IMR-90 (cell line): ENCODE results near the gene PAQR5. TPM values are rescaled to one million over a fixed set of nuclear protein-coding genes. Genes with fewer than 3 reads are reported as not detected.

ENCODE experiments used
- ATAC-seq: fragments of 200-7000 bp; cut with Tn5 transposase; 2 replicates; pipeline ENCODE4 v1.9.1; 2020; ENCODE audit warnings: low read depth, mild to moderate bottlenecking, moderate library complexity
- BruUV-seq: library from RNA; stranded (reverse); fragments of 400-500 nt; replicated peaks from 2 replicates; lab custom pipeline; 2021; lab: Mats Ljungman, UMichigan
- CTCF ChIA-PET: fragments of 300-600 bp; formaldehyde crosslinking; extraction: SDS; loops from one replicate; lab custom pipeline; 2021; ENCODE audit warnings: antibody characterized with exemption; lab: Yijun Ruan, JAX
- POLR2A ChIA-PET: fragments of 300-600 bp; sonication (Branson Sonifier 250); formaldehyde crosslinking; loops from one replicate; lab custom pipeline; 2022; ENCODE audit warnings: antibody characterized with exemption; ENCODE audit not compliant: unreplicated experiment; lab: Charles Lee
- DNase-seq: peaks from one replicate; pipeline ENCODE4 v3.0.0; 2013
- H2AFZ ChIP-seq: replicated peaks from 2 replicates; pipeline ENCODE3; 2013; ENCODE audit warnings: low read length, mild to moderate bottlenecking; ENCODE audit not compliant: poor library complexity
- H2AK5ac ChIP-seq: 2 replicates; pipeline ENCODE4 v1.6.1; 2013; ENCODE audit warnings: low read depth, low read length, inconsistent platforms
- H2AK9ac ChIP-seq: replicated peaks from 2 replicates; pipeline ENCODE3; 2013; ENCODE audit warnings: mild to moderate bottlenecking, low read depth, low read length, moderate library complexity; ENCODE audit not compliant: poor library complexity
- H2BK120ac ChIP-seq: 2 replicates; pipeline ENCODE4 v1.6.1; 2013; ENCODE audit warnings: low read depth, low read length, inconsistent platforms
- H2BK15ac ChIP-seq: 3 replicates; pipeline ENCODE4 v1.6.1; 2013; ENCODE audit warnings: low read depth, low read length, inconsistent platforms
- H2BK20ac ChIP-seq: 2 replicates; pipeline ENCODE4 v1.6.1; 2013; ENCODE audit warnings: low read depth, mild to moderate bottlenecking, inconsistent platforms, low read length, moderate library complexity
- H2BK5ac ChIP-seq: 2 replicates; pipeline ENCODE4 v1.6.1; 2013; ENCODE audit warnings: mild to moderate bottlenecking, low read depth, low read length, inconsistent platforms; ENCODE audit not compliant: poor library complexity, severe bottlenecking
- H3K14ac ChIP-seq: replicated peaks from 2 replicates; pipeline ENCODE4 v1.6.1; 2013; ENCODE audit warnings: low read depth, low read length, inconsistent platforms
- H3K18ac ChIP-seq: 2 replicates; pipeline ENCODE4 v1.6.1; 2013; ENCODE audit warnings: low read depth, low read length, control low read depth
- H3K23ac ChIP-seq: 2 replicates; pipeline ENCODE4 v1.6.1; 2013; ENCODE audit warnings: low read depth, low read length, inconsistent platforms
- H3K27ac ChIP-seq: 2 replicates; pipeline ENCODE4 v1.5.1; 2013; ENCODE audit warnings: mild to moderate bottlenecking, control low read depth, low read length; ENCODE audit not compliant: insufficient read depth
- H3K27me3 ChIP-seq: 2 replicates; pipeline ENCODE4 v1.6.1; 2013; ENCODE audit warnings: low read length; ENCODE audit not compliant: control insufficient read depth, insufficient read depth
- H3K36me3 ChIP-seq: 2 replicates; pipeline ENCODE4 v1.6.1; 2013; ENCODE audit warnings: low read length, mixed read lengths; ENCODE audit not compliant: control insufficient read depth, insufficient read depth
- H3K4ac ChIP-seq: 2 replicates; pipeline ENCODE4 v1.6.1; 2013; ENCODE audit warnings: low read depth, low read length, inconsistent platforms
- H3K4me1 ChIP-seq: 2 replicates; pipeline ENCODE4 v1.6.1; 2013; ENCODE audit warnings: low read length, mixed read lengths; ENCODE audit not compliant: control insufficient read depth, insufficient read depth
- H3K4me2 ChIP-seq: 2 replicates; pipeline ENCODE4 v1.6.1; 2013; ENCODE audit warnings: low read depth, mild to moderate bottlenecking, control low read depth, low read length, moderate library complexity
- H3K4me3 ChIP-seq: 2 replicates; pipeline ENCODE4 v1.5.1; 2013; ENCODE audit warnings: low read depth, mild to moderate bottlenecking, control low read depth, low read length, moderate library complexity; ENCODE audit not compliant: insufficient read depth
- H3K56ac ChIP-seq: 2 replicates; pipeline ENCODE4 v1.6.1; 2013; ENCODE audit warnings: low read length, inconsistent platforms; ENCODE audit not compliant: insufficient read depth; ENCODE audit errors: extremely low read depth
- H3K79me1 ChIP-seq, 2 experiments: 2 replicates each; pipeline ENCODE4 v1.6.1; 2013; ENCODE audit warnings: low read length in 2 of 2, inconsistent platforms in 1 of 2, low read depth in 1 of 2
- H3K9ac ChIP-seq: 2 replicates; pipeline ENCODE4 v1.6.1; 2013; ENCODE audit warnings: low read depth, low read length, control low read depth
- H3K9me1 ChIP-seq: 2 replicates; pipeline ENCODE4 v1.6.1; 2013; ENCODE audit warnings: low read length, inconsistent platforms; ENCODE audit not compliant: insufficient read depth
- H3K9me3 ChIP-seq: 2 replicates; pipeline ENCODE4 v1.6.1; 2013; ENCODE audit warnings: low read length; ENCODE audit not compliant: control insufficient read depth, insufficient read depth
- H4K20me1 ChIP-seq: 2 replicates; pipeline ENCODE4 v1.6.1; 2013; ENCODE audit warnings: low read length, inconsistent platforms; ENCODE audit not compliant: insufficient read depth
- H4K5ac ChIP-seq: 2 replicates; pipeline ENCODE4 v1.6.1; 2013; ENCODE audit warnings: mild to moderate bottlenecking, low read depth, low read length, control low read depth
- H4K8ac ChIP-seq, 2 experiments: 2 replicates each; pipeline ENCODE4 v1.6.1; 2013; ENCODE audit warnings: low read depth in 2 of 2, low read length in 2 of 2, control low read depth in 1 of 2, inconsistent platforms in 1 of 2
- H4K91ac ChIP-seq: 2 replicates; pipeline ENCODE4 v1.6.1; 2013; ENCODE audit warnings: low read depth, low read length, inconsistent platforms; ENCODE audit not compliant: insufficient read depth
- CEBPB ChIP-seq: IDR thresholded peaks from 2 replicates; pipeline ENCODE4 v1.6.1; 2012; ENCODE audit warnings: low read depth, low read length, improper control_type of control experiment
- MAFK ChIP-seq: IDR thresholded peaks from 2 replicates; pipeline ENCODE4 v1.6.1; 2012; ENCODE audit warnings: low read depth, low read length, improper control_type of control experiment
- MAZ ChIP-seq: IDR thresholded peaks from 2 replicates; pipeline ENCODE4 v1.6.1; 2012; ENCODE audit warnings: low read depth, mild to moderate bottlenecking, low read length, improper control_type of control experiment, moderate library complexity, borderline replicate concordance
- MXI1 ChIP-seq: IDR thresholded peaks from 2 replicates; pipeline ENCODE4 v1.6.1; 2012; ENCODE audit warnings: low read depth, mild to moderate bottlenecking, low read length, moderate library complexity, borderline replicate concordance
- POLR2A ChIP-seq: IDR thresholded peaks from 2 replicates; pipeline ENCODE4 v1.6.1; 2012; ENCODE audit warnings: mild to moderate bottlenecking, low read depth, low read length
- RAD21 ChIP-seq: IDR thresholded peaks from 2 replicates; pipeline ENCODE4 v1.6.1; 2012; ENCODE audit warnings: low read length, improper control_type of control experiment
- RCOR1 ChIP-seq: IDR thresholded peaks from 2 replicates; pipeline ENCODE4 v1.6.1; 2012; ENCODE audit warnings: mild to moderate bottlenecking, low read length, improper control_type of control experiment; ENCODE audit not compliant: insufficient replicate concordance
- RFX5 ChIP-seq: IDR thresholded peaks from 2 replicates; pipeline ENCODE4 v1.8.0; 2012; ENCODE audit warnings: low read depth, mild to moderate bottlenecking, low read length, moderate library complexity
- WGBS, 2 experiments: methylation state at CpG; one replicate each; pipeline versions ENCODE4 v1.1.5 to v1.1.7; 2013; ENCODE audit warnings: missing lambda C conversion rate in 2 of 2; ENCODE audit not compliant: insufficient read length in 1 of 2; ENCODE audit errors: extremely low coverage in 2 of 2; 5-methylcytosine and 5-hydroxymethylcytosine counted together
- dilution Hi-C: fragments of 300-500 bp; cut with HindIII; formaldehyde crosslinking; loops from one replicate; pipeline ENCODE4 v1.14.3; 2018; ENCODE audit warnings: low sequenced_read_pairs; ENCODE audit not compliant: unreplicated experiment
- in situ Hi-C: fragments of 300-500 bp; cut with MboI; formaldehyde crosslinking; loops from 3 replicates; pipeline ENCODE4 v1.14.3; 2019; ENCODE audit warnings: low sequenced_read_pairs, inconsistent platforms, mixed read lengths
- intact Hi-C: fragments of 100-400 bp; cut with micrococcal nuclease; formaldehyde crosslinking; loops from 2 replicates; pipeline ENCODE4 v1.10.0; 2022
- polyA plus RNA-seq, 3 experiments: library from polyadenylated mRNA; depleted of rRNA; stranded (reverse); fragments of >200 nt; gene quantifications; 2 replicates each; pipeline ENCODE4 v1.2.3, GENCODE V29; 2012; ENCODE audit warnings: low replicate concordance in 1 of 3
- total RNA-seq: library from RNA; depleted of rRNA; stranded (reverse); fragments of >200 nt; gene quantifications from 2 replicates; pipeline ENCODE4 v1.2.3, GENCODE V29; 2012

The PAQR5 gene
- total and polyA plus RNA-seq, 2 of the 4 experiments (the other 2 are of a cell fraction), result 2.3 to 2.7 TPM

GRCh38 chr15:69439623-69440022 lies 140.9 kb downstream of the PAQR5 start:
- intact Hi-C loops (no loop called here), in situ Hi-C loops (no loop called here), dilution Hi-C loops (no loop called here)
- H3K56ac ChIP-seq, result no peak overlapping the region
- ChIA-PET CTCF (no interaction called here), POLR2A (no interaction called here)
- H3K9me3 ChIP-seq, result no peaks in the 10 kb centered on the region
- H3K36me3 ChIP-seq, result peaks cover 7% of the 10 kb centered on the region
- no peaks in the 10 kb centered on the region for H3K27me3 ChIP-seq
- no peak overlapping the region for H3K18ac ChIP-seq
- BruUV-seq, result no TSS peak
- no peaks in the 10 kb centered on the region for H4K20me1 ChIP-seq
- H2AK9ac ChIP-seq, result no peak overlapping the region
- no peak for ATAC-seq
- no peak overlapping the region for H2BK120ac ChIP-seq
- H3K4me1 ChIP-seq, result no peaks in the 10 kb centered on the region
- H3K9ac ChIP-seq, result no peak overlapping the region
- H2BK15ac ChIP-seq, result no peak overlapping the region
- no peak overlapping the region for H2BK5ac ChIP-seq
- WGBS, 2 experiments, result 100% methylated on average over 2 of the region's 4 CpGs; no CpG with 5 or more reads in 1 of the 2 experiments
- no peak overlapping the region for H3K14ac ChIP-seq
- H3K9me1 ChIP-seq, result peaks cover 8% of the 10 kb centered on the region
- no peak overlapping the region for H4K8ac ChIP-seq
- no peak overlapping the region for H3K4me2 ChIP-seq
- no peak overlapping the region for H2AK5ac ChIP-seq
- peaks cover 8 to 52% of the 10 kb centered on the region in 2 experiments for H3K79me1 ChIP-seq
- DNase-seq, result no peak
- H2AFZ ChIP-seq, result no peak overlapping the region
- H4K91ac ChIP-seq, result no peak overlapping the region
- no peak overlapping the region for H3K4ac ChIP-seq
- no peak overlapping the region for H4K5ac ChIP-seq
- TF ChIP-seq MAFK, result peak; percentile 96
- no peak for TF ChIP-seq RAD21
- TF ChIP-seq MXI1, result no peak
- TF ChIP-seq RFX5, result no peak
- no peak for TF ChIP-seq CEBPB
- TF ChIP-seq RCOR1, result no peak
- no peak for TF ChIP-seq POLR2A
- TF ChIP-seq MAZ, result no peak
- H2BK20ac ChIP-seq, result no peak overlapping the region
- H3K27ac ChIP-seq, result no peak overlapping the region
- no peak overlapping the region for H3K4me3 ChIP-seq
- no peak overlapping the region for H3K23ac ChIP-seq
